ENCODE results near the gene ZNF655.
"Not testable (repeated sequence)": the region's sequence is repeated elsewhere in the genome, so short reads cannot be mapped to it uniquely, and the experiment has no call there.

- TF ChIP-seq, protein P1, sequence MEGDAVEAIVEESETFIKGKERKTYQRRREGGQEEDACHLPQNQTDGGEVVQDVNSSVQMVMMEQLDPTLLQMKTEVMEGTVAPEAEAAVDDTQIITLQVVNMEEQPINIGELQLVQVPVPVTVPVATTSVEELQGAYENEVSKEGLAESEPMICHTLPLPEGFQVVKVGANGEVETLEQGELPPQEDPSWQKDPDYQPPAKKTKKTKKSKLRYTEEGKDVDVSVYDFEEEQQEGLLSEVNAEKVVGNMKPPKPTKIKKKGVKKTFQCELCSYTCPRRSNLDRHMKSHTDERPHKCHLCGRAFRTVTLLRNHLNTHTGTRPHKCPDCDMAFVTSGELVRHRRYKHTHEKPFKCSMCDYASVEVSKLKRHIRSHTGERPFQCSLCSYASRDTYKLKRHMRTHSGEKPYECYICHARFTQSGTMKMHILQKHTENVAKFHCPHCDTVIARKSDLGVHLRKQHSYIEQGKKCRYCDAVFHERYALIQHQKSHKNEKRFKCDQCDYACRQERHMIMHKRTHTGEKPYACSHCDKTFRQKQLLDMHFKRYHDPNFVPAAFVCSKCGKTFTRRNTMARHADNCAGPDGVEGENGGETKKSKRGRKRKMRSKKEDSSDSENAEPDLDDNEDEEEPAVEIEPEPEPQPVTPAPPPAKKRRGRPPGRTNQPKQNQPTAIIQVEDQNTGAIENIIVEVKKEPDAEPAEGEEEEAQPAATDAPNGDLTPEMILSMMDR (conservative IDR thresholded peaks at IDR 0.05 in 1 of 2, IDR thresholded peaks at IDR 0.05 in 1 of 2; ENCODE audit: extremely low read depth in 1 of 2, insufficient read depth in 1 of 2, low read depth in 1 of 2, low read length in 2 of 2): not testable (repeated sequence)
- not testable (repeated sequence) for TF ChIP-seq EZH2 (IDR thresholded peaks at IDR 0.05; ENCODE audit: borderline replicate concordance, low read length)
Observed at GRCh38 chr7:99545308-99545707, 13.1 kb upstream of the ZNF655 start.
